Transverse colon (tissue), 3 donors: Measurements from ENCODE around the gene RNPEP.

Source experiments
- EP300 ChIP-seq: sonication (generic); formaldehyde crosslinking; IDR thresholded peaks from one replicate; pipeline ENCODE4 v1.6.1; 2017; ENCODE audit warnings: antibody characterized with exemption, low read depth
- POLR2A ChIP-seq: fragments of 450-650 bp; IDR thresholded peaks from one replicate; pipeline ENCODE4 v1.6.1; 2016; ENCODE audit warnings: antibody characterized with exemption, mild to moderate bottlenecking, moderate library complexity
- TF ChIP-seq, protein P1 (sequence below), 5 experiments: fragments of 200-600 bp in 3 of 5; fragments of 450-650 bp in 2 of 5; sonication (generic) in 3 of 5; IDR thresholded peaks; 1 replicate in 2 of 5; 2 replicates in 3 of 5; pipeline ENCODE4 v1.5.1; 2016 to 2017; ENCODE audit warnings: antibody characterized with exemption in 5 of 5, inconsistent platforms in 3 of 5, mild to moderate bottlenecking in 2 of 5, moderate library complexity in 1 of 5

DNA sequence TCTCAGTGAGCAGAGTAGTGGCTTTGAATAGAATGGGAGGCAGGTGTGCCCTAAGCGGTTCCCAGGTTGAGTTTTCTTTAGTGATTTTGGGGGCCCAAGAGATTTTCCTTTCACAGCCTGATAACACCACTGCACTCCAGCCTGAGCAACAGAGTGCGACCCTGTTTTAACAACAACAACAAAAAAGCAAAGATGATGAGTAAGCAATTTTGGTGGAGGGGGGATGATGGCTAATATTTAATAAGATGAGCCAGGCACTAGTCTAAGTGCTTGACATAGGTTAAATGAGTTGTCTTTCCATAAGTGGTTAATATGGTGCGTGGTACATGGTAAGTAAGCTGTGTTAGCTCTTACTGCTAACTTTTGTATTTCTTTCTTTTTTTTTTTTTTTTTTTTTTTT is 2.0 kb downstream of the RNPEP start:
- TF ChIP-seq, protein P1, sequence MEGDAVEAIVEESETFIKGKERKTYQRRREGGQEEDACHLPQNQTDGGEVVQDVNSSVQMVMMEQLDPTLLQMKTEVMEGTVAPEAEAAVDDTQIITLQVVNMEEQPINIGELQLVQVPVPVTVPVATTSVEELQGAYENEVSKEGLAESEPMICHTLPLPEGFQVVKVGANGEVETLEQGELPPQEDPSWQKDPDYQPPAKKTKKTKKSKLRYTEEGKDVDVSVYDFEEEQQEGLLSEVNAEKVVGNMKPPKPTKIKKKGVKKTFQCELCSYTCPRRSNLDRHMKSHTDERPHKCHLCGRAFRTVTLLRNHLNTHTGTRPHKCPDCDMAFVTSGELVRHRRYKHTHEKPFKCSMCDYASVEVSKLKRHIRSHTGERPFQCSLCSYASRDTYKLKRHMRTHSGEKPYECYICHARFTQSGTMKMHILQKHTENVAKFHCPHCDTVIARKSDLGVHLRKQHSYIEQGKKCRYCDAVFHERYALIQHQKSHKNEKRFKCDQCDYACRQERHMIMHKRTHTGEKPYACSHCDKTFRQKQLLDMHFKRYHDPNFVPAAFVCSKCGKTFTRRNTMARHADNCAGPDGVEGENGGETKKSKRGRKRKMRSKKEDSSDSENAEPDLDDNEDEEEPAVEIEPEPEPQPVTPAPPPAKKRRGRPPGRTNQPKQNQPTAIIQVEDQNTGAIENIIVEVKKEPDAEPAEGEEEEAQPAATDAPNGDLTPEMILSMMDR (IDR thresholded peaks at IDR 0.05), result no peak
- no peak for TF ChIP-seq EP300
- no peak for TF ChIP-seq POLR2A
